PC-9 (cell line): ENCODE measurements around the gene AK8. TPM values are rescaled to one million over a fixed set of nuclear protein-coding genes. Genes with fewer than 3 reads are reported as not detected.

ENCODE experiments used
- BruUV-seq: library from RNA; stranded (reverse); fragments of 400-500 nt; replicated peaks from 2 replicates; lab custom pipeline; 2021; lab: Mats Ljungman, UMichigan
- CTCF ChIA-PET: fragments of 300-600 bp; sonication (Branson Sonifier 250); formaldehyde crosslinking; loops from one replicate; lab custom pipeline; 2022; ENCODE audit warnings: antibody characterized with exemption; lab: Charles Lee
- POLR2A ChIA-PET: fragments of 300-600 bp; sonication (Branson Sonifier 250); formaldehyde crosslinking; loops from one replicate; lab custom pipeline; 2022; ENCODE audit warnings: antibody characterized with exemption; ENCODE audit not compliant: unreplicated experiment; lab: Charles Lee
- DNase-seq, 2 experiments: peaks; one replicate each; pipeline versions ENCODE4 v3.0.0 to v3.0.0-alpha.2; 2015 to 2022; ENCODE audit warnings: mixed read lengths in 1 of 2
- H2AFZ ChIP-seq: fragments of 200-600 bp; sonication (generic); 2 replicates; pipeline ENCODE4 v1.8.1; 2017; ENCODE audit warnings: antibody characterized with exemption
- H3F3A ChIP-seq: fragments of 200-600 bp; sonication (generic); 2 replicates; pipeline ENCODE4 v1.8.1; 2017; ENCODE audit warnings: antibody characterized with exemption, mild to moderate bottlenecking, low read depth; ENCODE audit not compliant: insufficient read depth
- H3K27ac ChIP-seq: fragments of 200-600 bp; sonication (generic); 2 replicates; pipeline ENCODE4 v1.6.1; 2016; ENCODE audit warnings: mixed run types
- H3K27me3 ChIP-seq: fragments of 200-600 bp; sonication (generic); 2 replicates; pipeline ENCODE4 v1.6.1; 2016; ENCODE audit warnings: low read depth, mixed run types; ENCODE audit not compliant: insufficient read depth
- H3K36me3 ChIP-seq: fragments of 200-600 bp; sonication (generic); 2 replicates; pipeline ENCODE4 v1.6.1; 2016; ENCODE audit warnings: low read depth, mixed run types
- H3K4me1 ChIP-seq: fragments of 200-600 bp; sonication (generic); replicated peaks from 2 replicates; pipeline ENCODE4 v1.6.1; 2016; ENCODE audit warnings: mixed run types; ENCODE audit not compliant: insufficient read depth
- H3K4me2 ChIP-seq: fragments of 200-600 bp; sonication (generic); 2 replicates; pipeline ENCODE4 v1.6.1; 2017; ENCODE audit warnings: mixed run types
- H3K4me3 ChIP-seq: fragments of 200-600 bp; sonication (generic); 2 replicates; pipeline ENCODE4 v1.6.1; 2016; ENCODE audit warnings: mixed run types
- H3K79me2 ChIP-seq: fragments of 200-600 bp; sonication (generic); 2 replicates; pipeline ENCODE4 v1.6.1; 2017; ENCODE audit warnings: low read depth, mixed run types
- H3K9me2 ChIP-seq: fragments of 200-600 bp; sonication (generic); 2 replicates; pipeline ENCODE4 v1.8.1; 2017; ENCODE audit warnings: mild to moderate bottlenecking; ENCODE audit not compliant: insufficient read depth
- H3K9me3 ChIP-seq: fragments of 200-600 bp; sonication (generic); 2 replicates; pipeline ENCODE4 v1.8.1; 2016; ENCODE audit warnings: low read depth; ENCODE audit not compliant: insufficient read depth
- H4K20me1 ChIP-seq: fragments of 200-600 bp; sonication (generic); 2 replicates; pipeline ENCODE4 v1.8.1; 2017; ENCODE audit not compliant: insufficient read depth
- EZH2 ChIP-seq: fragments of 200-600 bp; sonication (generic); IDR thresholded peaks from 2 replicates; pipeline ENCODE4 v1.8.0; 2017; ENCODE audit warnings: antibody characterized with exemption, low read depth
- intact Hi-C: fragments of 100-400 bp; cut with micrococcal nuclease; formaldehyde crosslinking; loops from one replicate; pipeline ENCODE4 v1.10.0; 2022; ENCODE audit not compliant: unreplicated experiment
- total RNA-seq: library from RNA; stranded (reverse); gene quantifications from 2 replicates; pipeline ENCODE4 v1.2.3, GENCODE V29; 2021
- TF ChIP-seq, protein P1 (sequence below): fragments of 200-600 bp; sonication (generic); conservative IDR thresholded peaks from 2 replicates; pipeline ENCODE4 v1.6.1; 2017; ENCODE audit warnings: mixed run types, antibody characterized with exemption, mild to moderate bottlenecking, moderate library complexity

The AK8 gene
- total RNA-seq, 1 experiment from 2014 or later: 7.2 TPM

DNA sequence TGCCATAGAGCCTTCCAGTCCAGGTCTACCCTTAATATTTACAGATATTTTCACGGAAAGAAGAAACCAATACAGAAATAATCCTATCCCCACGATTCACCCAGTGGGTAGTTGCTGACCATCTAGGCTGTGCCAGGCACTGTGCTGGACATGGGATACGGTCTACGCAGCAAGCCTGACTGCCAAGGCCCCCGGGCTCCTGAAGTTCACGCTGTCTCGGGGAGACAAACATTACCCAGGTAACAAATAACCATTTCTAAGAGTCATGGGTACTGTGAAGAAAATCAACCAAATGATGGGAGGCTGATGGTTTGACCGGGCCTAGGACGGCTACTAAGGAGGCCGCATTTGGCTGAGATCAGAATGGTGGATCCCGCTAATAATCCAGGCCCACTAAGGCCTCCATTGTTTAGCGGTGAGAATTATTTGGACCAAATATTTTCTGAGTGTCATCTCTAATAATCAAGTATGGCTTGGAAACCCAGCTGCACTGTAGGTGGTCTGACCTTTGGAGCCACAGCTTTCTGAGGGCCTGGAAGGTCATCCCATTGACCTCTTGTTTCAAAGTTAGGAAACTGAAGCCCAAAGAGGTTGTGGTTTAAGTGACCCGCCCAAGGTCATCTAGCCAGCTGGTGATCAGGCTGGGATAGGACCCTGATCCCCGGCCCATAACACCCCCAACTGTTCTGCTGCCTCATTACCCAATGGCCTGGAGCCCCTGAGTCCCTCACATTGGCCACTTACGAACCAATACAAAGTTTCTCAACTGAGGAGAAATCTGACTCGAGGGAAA lies 82.4 kb downstream of the AK8 start:
- H3K27ac ChIP-seq: no peak overlapping the region
- intact Hi-C loops: no loop called here
- no peak for DNase-seq
- CTCF ChIA-PET: interaction anchor here (0.5 kb wide), 1 partner anchor 94 kb away, joined by 6 read pairs; no protein-coding TSS in a partner anchor
- H3K27me3 ChIP-seq: peaks cover 22% of the 10 kb centered on the region
- H3K9me3 ChIP-seq: no peaks in the 10 kb centered on the region
- no peaks in the 10 kb centered on the region for H3K79me2 ChIP-seq
- H2AFZ ChIP-seq: no peak overlapping the region
- BruUV-seq: no TSS peak
- no peaks in the 10 kb centered on the region for H3K4me1 ChIP-seq
- TF ChIP-seq, protein P1, sequence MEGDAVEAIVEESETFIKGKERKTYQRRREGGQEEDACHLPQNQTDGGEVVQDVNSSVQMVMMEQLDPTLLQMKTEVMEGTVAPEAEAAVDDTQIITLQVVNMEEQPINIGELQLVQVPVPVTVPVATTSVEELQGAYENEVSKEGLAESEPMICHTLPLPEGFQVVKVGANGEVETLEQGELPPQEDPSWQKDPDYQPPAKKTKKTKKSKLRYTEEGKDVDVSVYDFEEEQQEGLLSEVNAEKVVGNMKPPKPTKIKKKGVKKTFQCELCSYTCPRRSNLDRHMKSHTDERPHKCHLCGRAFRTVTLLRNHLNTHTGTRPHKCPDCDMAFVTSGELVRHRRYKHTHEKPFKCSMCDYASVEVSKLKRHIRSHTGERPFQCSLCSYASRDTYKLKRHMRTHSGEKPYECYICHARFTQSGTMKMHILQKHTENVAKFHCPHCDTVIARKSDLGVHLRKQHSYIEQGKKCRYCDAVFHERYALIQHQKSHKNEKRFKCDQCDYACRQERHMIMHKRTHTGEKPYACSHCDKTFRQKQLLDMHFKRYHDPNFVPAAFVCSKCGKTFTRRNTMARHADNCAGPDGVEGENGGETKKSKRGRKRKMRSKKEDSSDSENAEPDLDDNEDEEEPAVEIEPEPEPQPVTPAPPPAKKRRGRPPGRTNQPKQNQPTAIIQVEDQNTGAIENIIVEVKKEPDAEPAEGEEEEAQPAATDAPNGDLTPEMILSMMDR: no peak
- no peak for TF ChIP-seq EZH2
- H3F3A ChIP-seq: no peaks in the 10 kb centered on the region
- no peak overlapping the region for H3K4me2 ChIP-seq
- no peaks in the 10 kb centered on the region for H3K9me2 ChIP-seq
- no peak overlapping the region for H3K4me3 ChIP-seq
- no peaks in the 10 kb centered on the region for H4K20me1 ChIP-seq
- H3K36me3 ChIP-seq: no peaks in the 10 kb centered on the region
- POLR2A ChIA-PET: interaction anchor here (0.6 kb wide), 1 partner anchor 13 kb away, joined by 5 read pairs; no protein-coding TSS in a partner anchor

DNA sequence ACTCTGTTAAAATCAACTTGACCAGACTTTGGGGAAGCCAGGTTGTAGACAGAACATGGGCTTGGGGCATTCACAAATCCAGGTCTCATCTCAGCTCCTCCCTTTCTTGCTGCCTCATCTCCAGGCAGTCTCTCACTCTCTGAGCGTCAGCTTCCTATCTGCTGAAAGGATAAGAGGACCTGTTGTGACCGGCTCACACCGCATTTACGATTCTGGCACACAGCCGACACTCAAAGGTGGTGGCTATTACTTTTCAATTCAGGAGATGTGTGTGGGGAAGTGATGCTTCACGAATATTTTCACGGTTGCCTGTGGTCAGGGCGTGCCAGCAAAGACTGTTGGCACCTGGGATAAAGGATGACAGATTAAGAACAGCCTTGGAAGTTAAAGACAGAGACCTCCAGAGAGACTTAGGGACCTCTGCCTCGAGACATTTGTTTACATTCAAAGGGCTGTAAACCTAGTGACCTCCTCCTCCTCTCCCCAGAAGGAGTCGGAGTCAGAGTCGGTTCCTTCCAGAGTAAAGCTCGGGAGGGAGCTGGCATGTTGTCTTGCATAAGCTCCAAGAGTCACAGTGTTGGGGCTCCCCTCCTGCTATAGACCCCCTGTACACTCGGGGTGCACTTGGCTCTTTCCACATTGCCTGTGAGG lies 83.2 kb downstream of the AK8 start:
- H4K20me1 ChIP-seq: no peaks in the 10 kb centered on the region
- H3F3A ChIP-seq: no peaks in the 10 kb centered on the region
- BruUV-seq: no TSS peak
- H3K9me3 ChIP-seq: no peaks in the 10 kb centered on the region
- H3K4me1 ChIP-seq: no peaks in the 10 kb centered on the region
- H2AFZ ChIP-seq: no peak overlapping the region
- TF ChIP-seq EZH2: no peak
- TF ChIP-seq, protein P1: no peak
- no peak overlapping the region for H3K27ac ChIP-seq
- H3K9me2 ChIP-seq: no peaks in the 10 kb centered on the region
- CTCF ChIA-PET: no interaction called here
- POLR2A ChIA-PET: interaction anchor here (0.6 kb wide), 1 partner anchor 12 kb away, joined by 5 read pairs; no protein-coding TSS in a partner anchor
- DNase-seq: no peak
- no peaks in the 10 kb centered on the region for H3K36me3 ChIP-seq
- no peak overlapping the region for H3K4me3 ChIP-seq
- intact Hi-C loops: no loop called here
- H3K4me2 ChIP-seq: no peak overlapping the region
- H3K27me3 ChIP-seq: peaks cover 22% of the 10 kb centered on the region
- H3K79me2 ChIP-seq: no peaks in the 10 kb centered on the region

DNA sequence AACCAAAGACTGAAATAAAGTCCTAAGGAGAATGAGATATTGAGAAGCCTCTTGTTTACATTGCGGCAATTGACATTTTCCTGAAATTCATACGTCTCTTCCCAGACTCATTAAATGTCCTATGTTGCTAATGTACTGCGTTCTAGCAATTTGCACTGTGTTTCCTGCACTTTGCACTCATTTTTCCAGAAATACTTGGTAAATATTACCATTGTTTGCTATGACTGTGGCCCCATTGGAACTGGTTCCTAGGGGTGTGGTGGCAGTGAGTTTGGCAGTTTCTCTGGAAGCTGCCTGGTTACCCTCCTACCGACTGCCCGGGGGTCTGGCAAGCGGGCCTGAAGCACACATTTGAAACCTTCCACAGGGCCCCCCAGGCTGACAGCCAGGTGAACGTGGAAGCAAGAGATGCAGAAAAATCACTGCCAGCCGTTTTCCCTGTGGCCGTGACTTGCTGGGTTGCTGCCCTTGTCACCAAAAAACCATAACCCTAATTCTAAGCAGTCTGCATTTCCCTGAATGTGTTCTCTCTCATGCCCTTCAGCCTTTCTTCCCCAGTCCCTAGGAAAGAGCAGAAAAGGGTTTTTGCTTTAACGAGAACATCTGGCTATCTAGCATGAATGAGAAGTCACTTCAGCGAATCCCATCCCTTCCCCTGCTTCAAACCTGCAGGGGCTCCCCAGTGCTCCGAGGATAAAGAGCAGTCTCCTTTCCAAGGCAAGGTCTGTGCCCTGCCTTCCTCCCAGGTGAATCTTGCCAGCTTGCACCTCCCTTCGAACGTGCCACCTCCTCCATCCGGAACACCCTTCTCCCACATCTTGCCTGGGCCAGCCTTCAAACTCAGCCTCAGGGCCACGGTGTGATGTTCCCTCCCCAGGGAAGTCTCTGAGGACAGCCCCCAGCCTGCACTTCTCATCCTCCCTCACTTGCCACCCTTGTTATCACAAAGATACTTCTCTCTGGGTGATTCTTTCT lies 84.2 kb downstream of the AK8 start:
- Histone ChIP-seq H3K4me2 (no peak overlapping the region), H3K9me2 (no peaks in the 10 kb centered on the region), H3F3A (no peaks in the 10 kb centered on the region), H3K4me1 (no peaks in the 10 kb centered on the region), H2AFZ (no peak overlapping the region), H3K27me3 (peaks cover 22% of the 10 kb centered on the region), H3K9me3 (no peaks in the 10 kb centered on the region), H4K20me1 (no peaks in the 10 kb centered on the region), H3K79me2 (no peaks in the 10 kb centered on the region), H3K36me3 (no peaks in the 10 kb centered on the region), H3K4me3 (no peak overlapping the region), H3K27ac (no peak overlapping the region)
- ChIA-PET POLR2A (no interaction called here), CTCF (no interaction called here)
- DNase-seq: no peak
- BruUV-seq: no TSS peak
- intact Hi-C loops: no loop called here
- TF ChIP-seq, protein P1: no peak
- no peak for TF ChIP-seq EZH2
